Ishikawa (cell line): ENCODE results near the gene FBXW5.
A peak's percentile ranks its signal among the peaks of the same experiment; 100 is the strongest.

Experiments
- CEBPB ChIP-seq: IDR thresholded peaks from 2 replicates; pipeline ENCODE4 v1.6.1; 2012
- CREB1 ChIP-seq: IDR thresholded peaks from 2 replicates; pipeline ENCODE4 v1.6.1; 2012; ENCODE audit warnings: low read depth
- EGR1 ChIP-seq: IDR thresholded peaks from 2 replicates; pipeline ENCODE4 v1.6.1; 2012
- EP300 ChIP-seq: IDR thresholded peaks from 2 replicates; pipeline ENCODE4 v1.6.1; 2012; ENCODE audit warnings: borderline replicate concordance
- FOXM1 ChIP-seq: IDR thresholded peaks from 2 replicates; pipeline ENCODE4 v1.6.1; 2012; ENCODE audit warnings: low read depth, borderline replicate concordance
- NFIC ChIP-seq: IDR thresholded peaks from 2 replicates; pipeline ENCODE4 v1.6.1; 2012
- RAD21 ChIP-seq: IDR thresholded peaks from 2 replicates; pipeline ENCODE4 v1.6.1; 2012; ENCODE audit warnings: low read depth
- REST ChIP-seq: IDR thresholded peaks from 2 replicates; pipeline ENCODE4 v1.6.1; 2012; ENCODE audit warnings: low read depth, mild to moderate bottlenecking
- TAF1 ChIP-seq: IDR thresholded peaks from 2 replicates; pipeline ENCODE4 v1.6.1; 2012; ENCODE audit warnings: low read depth, mild to moderate bottlenecking
- TCF12 ChIP-seq: IDR thresholded peaks from 2 replicates; pipeline ENCODE4 v1.6.1; 2012; ENCODE audit warnings: low read depth
- TEAD4 ChIP-seq: IDR thresholded peaks from 2 replicates; pipeline ENCODE4 v1.6.1; 2012
- YY1 ChIP-seq: IDR thresholded peaks from 2 replicates; pipeline ENCODE4 v1.6.1; 2012; ENCODE audit warnings: low read depth
- ZBTB7A ChIP-seq: IDR thresholded peaks from 2 replicates; pipeline ENCODE4 v1.6.1; 2012; ENCODE audit warnings: low read depth
- TF ChIP-seq, protein P1 (sequence below): IDR thresholded peaks from 2 replicates; pipeline ENCODE4 v1.6.1; 2012
- TF ChIP-seq, protein P2 (sequence below): IDR thresholded peaks from 2 replicates; pipeline ENCODE4 v1.6.1; 2012

FBXW5 gene

GRCh38 chr9:136949239-136949816, 4.8 kb upstream of the FBXW5 start:
- TF ChIP-seq, protein P1, sequence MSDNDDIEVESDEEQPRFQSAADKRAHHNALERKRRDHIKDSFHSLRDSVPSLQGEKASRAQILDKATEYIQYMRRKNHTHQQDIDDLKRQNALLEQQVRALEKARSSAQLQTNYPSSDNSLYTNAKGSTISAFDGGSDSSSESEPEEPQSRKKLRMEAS, result no peak
- TF ChIP-seq, protein P2, sequence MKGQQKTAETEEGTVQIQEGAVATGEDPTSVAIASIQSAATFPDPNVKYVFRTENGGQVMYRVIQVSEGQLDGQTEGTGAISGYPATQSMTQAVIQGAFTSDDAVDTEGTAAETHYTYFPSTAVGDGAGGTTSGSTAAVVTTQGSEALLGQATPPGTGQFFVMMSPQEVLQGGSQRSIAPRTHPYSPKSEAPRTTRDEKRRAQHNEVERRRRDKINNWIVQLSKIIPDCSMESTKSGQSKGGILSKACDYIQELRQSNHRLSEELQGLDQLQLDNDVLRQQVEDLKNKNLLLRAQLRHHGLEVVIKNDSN, result no peak
- TF ChIP-seq TCF12 (no peak), RAD21 (no peak), EGR1 (no peak), CEBPB (no peak), CREB1 (no peak), NFIC (no peak), ZBTB7A (no peak; the same call in 1 of the 2 replicates), FOXM1 (no peak), TEAD4 (no peak), YY1 (no peak), TAF1 (no peak), EP300 (no peak), REST (no peak)

GRCh38 chr9:136947955-136948510, 3.5 kb upstream of the FBXW5 start:
- TF ChIP-seq RAD21 (peak; percentile 82), TEAD4 (peak; percentile 53), ZBTB7A (peak; percentile 79)
- TF ChIP-seq, protein P1, result no peak

GRCh38 chr9:136947028-136947891, 2.7 kb upstream of the FBXW5 start:
- no peak for TF ChIP-seq TEAD4

GRCh38 chr9:136946228-136947027, 1.9 kb upstream of the FBXW5 start:
- TF ChIP-seq, protein P1, result no peak
- TF ChIP-seq ZBTB7A (no peak), CREB1 (no peak), CEBPB (no peak), EP300 (no peak), NFIC (no peak), TAF1 (no peak), EGR1 (no peak), FOXM1 (no peak)
- TF ChIP-seq, protein P2, result no peak

- TF ChIP-seq ZBTB7A (no peak), YY1 (no peak), TEAD4 (no peak), RAD21 (no peak), EGR1 (no peak), FOXM1 (no peak), EP300 (no peak), TAF1 (no peak), REST (no peak), CEBPB (no peak), NFIC (no peak)
- TF ChIP-seq, protein P2, result no peak
- TF ChIP-seq, protein P1, result no peak
Measured at GRCh38 chr9:136945333-136946227, 1.0 kb upstream of the FBXW5 start.
